HS-27A (cell line): ENCODE measurements around the gene MEIS1.

Source experiments
- DNase-seq: peaks from one replicate; pipeline ENCODE4 v3.0.0-alpha.2; 2012; ENCODE audit warnings: low read depth, missing footprints

Gene MEIS1

DNA sequence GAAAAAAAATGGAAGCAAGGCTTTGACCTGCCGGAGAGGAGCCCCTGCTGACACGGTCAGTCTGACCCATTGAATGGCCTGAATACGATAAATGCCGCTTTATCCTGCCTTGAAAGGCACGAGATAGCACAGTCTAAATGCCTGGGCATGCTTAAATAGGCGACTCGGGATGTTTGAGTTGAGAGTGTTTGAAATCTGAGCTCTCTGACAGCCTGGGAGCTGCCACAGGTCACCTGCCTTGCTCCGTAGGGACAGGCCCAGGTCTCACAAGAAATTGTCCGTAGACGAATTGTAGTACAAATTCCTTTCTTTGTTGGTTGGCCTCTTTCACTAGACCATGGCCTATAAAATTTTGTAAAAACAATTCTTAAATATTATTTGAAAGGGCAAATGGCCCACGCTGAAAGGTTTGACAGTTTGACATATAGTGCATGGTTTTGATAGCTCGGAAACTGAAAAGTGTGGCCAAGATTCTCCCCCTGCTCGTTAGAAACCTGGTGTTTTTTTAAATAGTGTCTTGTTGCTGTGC, 72.8 kb downstream of the MEIS1 start:
- DNase-seq: no peak

DNA sequence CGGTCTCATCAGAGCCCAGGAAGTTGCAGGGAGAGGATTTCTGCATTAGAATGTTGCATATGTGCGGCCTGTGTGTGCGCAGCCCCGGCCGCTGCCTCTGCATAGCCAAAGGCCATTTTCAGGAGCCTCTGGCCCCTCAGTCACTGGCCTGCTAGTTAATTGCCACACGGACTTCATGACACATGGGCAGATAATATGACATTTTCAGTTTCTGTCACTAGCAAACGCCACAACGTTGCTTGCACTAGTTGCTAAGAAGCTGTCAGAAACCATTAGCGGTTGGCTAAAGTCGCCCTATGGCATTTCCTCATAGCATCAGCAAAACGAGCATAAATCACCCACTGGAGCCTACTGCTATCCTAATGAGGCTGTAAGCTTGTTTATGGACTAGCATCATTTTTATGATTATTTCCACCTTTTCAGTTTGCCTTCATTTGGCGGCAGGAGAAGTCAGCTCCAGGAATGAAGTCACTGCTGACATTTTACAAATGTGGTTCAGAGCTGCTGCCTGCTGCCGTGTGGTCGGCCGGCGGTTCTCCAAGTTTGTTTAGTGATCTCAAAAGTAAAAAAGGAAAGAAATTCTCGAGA, 73.7 kb downstream of the MEIS1 start:
- DNase-seq: no peak

DNA sequence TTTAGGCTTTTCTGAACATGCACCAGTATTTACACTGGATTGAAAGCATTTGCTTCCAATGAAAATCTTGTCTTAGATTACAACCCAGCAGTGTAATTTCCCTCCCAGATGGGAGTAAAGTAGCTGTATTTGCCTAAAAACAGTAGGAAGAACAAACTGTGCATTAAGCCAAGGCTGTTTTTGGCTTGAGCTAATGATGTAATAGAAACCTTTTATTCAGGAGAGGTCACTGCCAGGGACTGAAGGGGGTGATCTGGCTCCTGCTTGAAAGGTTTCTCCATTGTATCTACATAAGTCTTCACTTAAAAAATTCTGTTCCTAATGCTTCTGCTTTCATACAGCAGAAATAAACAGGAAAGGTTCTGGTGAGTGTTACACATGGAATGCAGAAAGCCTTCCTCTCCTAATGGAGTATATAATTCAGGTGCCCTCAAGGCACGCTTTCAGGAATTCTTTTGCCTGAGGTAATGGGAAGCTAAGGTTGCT, 74.4 kb downstream of the MEIS1 start:
- no peak for DNase-seq

DNA sequence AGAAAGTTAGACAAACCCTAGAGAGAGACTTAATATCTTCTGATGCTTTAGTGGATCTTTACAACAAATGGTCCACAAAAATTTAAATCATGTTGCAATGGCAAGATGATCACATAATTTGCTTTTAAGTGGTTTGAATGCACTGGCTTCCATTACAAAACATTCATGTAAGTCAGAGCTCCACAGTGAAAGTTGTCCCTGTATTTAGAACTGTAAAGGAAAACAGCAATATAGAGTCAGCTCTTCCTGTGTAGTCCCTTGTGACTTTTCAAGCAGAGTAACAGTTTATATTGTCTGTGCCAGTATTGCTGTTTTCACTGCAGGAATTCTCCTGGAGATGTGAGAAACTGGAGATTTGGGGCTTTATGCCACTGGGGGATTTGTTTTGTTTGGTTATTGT, 77.7 kb downstream of the MEIS1 start:
- DNase-seq: no peak

DNA sequence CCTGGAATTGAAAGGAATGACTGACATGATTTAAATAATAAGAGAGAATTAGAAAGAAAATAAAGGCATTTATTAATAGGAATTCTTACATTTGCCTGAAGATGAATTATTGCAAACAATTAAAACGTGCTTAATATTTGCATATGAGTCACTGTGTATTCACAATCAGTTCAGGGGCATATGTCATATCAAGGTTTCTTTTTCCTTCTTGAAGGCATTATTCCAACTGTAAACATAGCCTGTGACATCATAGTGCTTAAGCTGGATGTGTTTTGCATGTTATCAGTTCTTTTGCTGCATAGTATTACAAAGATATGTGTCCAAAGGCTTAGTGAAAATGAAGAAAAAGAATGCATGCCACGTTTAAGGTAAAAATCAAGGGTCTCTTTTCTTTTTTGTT, 80.8 kb downstream of the MEIS1 start:
- DNase-seq: no peak

DNA sequence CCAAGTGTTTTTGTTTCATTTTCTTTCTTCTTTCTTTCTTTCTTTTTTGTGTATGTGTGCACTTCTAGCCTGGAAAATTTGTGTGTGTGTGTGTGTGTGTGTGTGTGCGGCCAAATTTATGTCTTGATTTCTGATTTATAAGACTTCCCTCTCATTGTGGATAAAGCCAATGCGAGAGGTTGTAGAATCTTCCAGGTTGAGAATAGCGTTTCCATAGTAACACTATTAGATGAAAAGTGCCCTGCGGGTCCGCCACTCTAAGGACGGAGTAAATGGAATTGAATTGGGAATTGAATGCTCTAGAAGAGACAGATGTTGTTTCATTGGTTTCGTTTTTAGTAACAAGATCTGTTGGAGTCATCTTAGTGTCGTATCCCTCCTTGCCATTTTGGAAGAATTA, 81.6 kb downstream of the MEIS1 start:
- DNase-seq: no peak

DNA sequence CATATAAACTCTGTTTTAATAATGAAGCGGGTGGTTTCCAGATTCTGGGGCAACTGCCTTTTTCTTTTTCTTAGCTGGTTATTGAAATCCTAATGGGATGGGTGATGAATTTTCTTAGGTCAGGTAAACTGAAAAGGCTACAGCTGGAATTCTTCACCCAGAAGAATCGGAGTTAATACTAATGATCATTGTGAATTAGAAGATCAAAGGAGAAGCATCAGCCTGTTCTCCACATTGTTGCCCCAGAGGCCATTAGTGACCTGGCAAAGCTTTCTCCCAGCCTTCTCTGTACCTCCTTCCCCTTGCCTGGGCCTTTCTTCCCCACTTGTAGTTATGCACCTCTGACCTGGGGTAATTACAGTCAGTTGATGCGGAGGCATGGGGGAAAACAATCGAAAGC, 82.8 kb downstream of the MEIS1 start:
- no peak for DNase-seq

DNA sequence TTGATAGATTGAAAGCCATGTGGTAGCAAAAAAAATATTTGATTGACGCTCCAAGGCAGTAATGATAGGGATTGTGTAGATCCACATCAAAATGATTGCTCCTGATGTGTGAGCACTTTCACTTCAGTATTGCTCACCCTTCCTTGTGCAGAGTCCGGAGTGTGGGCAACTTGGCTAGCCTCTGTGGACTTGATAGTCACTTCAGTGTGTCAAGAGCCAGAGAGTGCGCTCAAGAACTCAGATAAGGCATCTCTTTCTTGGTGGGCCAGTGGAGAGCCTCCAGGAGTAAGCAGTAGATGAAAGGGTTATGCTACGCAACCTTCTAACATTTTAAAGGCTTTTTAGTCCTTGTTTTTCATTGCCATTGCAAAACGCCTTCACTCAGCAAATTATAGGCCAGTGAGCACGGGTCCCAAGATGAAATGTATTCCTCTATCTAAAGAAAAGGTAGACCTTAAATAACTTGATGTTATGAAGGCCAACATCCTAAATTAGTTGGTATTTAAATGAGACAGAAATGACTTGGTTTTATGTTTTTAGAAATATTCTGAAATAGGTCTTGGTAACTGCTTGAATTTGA, 84.4 kb downstream of the MEIS1 start:
- DNase-seq: no peak

DNA sequence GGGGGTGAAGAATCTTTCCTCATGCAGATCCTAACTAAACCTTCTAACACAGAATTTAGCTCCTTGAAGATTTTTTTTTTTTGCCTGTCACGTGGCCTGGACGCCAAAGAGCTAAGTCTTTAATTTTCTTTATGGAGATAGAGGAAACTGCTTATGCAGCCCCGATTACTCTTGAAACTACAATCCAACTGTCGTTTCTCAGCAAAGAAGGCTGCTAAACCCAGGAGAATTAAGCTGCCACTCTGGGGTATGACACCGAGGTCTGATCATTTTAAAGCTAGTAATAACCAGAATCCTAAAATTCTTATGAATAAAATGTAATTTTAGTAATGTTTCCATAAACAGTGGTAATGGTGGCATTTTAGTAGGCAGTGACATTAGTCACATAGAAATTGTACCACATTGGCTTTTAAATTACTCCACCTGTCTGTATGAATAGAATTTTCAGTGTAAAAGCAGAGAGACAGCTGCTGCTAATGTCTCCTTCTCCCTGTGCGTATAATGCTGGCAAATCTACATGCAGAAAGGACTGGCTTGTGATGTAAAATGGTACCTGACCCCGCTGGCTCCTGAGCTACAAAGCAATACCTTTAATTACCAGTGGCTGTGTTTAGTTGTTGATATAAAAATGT, 86.5 kb downstream of the MEIS1 start:
- DNase-seq: no peak

DNA sequence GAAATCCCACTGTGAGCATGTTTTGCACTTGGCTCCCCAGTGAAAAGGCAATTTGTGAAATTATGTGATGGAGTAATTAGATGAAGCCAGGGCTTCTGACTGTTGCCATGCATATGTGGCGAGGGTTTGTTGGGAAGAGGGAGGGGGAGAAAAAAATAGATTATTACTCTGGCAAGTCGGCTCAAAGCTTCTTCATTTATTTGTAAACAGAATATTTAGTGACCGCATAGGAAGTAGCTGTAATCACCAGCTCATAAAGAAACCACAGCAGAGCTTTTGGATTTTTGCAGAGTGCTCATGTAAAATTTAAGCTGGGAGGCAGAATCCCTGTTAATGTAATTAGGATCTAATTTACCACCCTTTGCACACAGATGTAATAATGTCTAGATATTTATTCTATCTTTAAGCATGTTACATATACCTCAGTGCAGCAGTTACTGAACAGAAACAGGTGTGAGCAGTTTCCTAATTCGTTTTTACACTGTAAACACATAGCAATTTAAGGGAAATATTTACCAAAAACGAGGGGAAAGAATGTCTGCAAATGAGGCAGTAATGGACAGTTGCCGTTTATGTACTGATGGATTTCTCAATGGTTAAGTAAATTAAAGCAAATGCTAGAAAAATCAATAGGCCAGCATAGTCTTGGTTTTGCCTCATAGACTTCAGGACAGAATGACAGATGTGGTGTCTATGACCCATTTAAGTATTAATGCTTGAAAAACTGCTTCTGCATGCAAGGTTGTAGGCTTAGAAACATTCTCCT, 87.9 kb downstream of the MEIS1 start:
- DNase-seq: no peak

DNA sequence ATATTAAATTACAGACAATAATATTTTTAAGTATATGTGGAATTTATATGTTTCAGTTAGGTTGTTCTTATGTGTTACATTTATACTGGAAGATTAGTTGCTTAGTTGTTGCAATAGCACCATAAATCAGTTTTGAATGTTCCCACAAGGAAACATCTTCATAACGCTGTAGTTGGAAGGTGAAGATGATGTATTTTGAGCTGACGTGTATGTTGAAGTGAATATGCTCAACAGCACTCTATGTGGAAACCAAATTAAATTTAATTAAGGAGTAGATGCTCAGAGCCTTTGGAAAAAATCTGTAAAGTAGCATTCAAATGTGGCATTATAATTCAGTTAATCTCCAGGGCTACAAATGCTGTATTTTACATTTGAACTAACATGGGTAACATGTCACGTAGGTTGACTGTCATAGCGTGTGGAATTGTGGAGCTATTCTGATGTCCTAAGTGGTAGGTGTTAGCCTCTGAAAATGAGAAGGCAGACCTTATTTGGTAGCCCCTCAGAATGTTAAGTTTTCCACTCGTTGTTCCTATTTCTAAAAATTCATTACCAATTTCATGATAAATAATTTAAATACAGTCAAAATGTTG, 88.5 kb downstream of the MEIS1 start:
- no peak for DNase-seq

DNA sequence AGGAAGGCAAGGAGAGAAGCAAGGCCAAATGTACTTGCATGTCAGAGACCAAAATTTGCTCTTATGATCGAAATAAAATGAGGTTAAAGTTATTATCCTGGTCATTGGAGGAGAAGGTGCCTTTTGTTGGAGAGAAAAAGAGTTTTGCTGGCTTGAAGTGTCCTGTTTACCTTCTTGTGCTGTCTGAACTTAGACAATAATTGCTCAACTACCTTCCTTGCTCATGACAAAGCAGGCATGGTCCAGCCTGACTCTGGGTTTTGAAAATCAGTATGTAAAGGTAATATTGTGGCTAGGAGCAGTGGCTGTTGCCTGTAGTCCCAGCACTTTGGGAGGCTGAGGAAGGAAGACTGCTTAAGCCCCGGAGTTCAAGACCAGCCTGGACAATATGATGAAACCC, 89.1 kb downstream of the MEIS1 start:
- no peak for DNase-seq

DNA sequence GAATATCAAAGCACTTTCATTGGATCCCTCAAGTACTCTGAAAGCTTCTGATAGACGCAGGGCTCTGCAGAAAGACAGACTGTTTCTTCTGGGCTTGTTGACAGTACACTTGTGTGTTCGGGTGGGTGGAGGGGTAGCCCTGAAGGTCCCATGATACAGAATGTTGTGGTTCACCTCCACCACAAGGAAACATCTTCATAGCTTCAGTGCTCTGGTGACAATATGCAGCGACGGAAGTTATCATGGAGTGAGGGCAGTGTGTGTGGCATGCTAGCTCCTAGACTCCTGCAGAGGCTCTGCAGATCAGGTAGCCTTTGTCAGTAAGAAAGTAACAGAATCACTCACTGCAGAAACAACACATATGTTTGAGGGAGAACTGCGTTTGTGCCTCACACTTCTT, 90.7 kb downstream of the MEIS1 start:
- DNase-seq: no peak

DNA sequence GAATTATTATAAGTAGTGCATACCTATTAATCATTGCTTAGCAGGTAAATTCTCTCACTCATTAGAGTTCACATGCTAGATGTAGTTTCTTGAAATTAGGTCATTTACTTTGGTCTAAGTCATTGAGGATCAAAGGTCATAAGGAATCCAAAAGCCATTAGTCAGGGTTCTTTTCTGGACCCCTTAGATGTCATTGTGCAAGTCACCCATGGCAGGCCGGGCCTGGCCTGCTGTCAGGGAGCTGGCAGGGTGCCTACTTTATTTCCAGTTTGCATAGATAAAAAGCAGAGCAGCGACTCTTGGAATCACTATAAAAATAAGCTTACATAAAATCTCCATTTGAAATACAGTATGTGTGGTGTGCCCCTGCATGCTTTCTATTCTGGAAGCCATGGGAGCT, 91.3 kb downstream of the MEIS1 start:
- no peak for DNase-seq

DNA sequence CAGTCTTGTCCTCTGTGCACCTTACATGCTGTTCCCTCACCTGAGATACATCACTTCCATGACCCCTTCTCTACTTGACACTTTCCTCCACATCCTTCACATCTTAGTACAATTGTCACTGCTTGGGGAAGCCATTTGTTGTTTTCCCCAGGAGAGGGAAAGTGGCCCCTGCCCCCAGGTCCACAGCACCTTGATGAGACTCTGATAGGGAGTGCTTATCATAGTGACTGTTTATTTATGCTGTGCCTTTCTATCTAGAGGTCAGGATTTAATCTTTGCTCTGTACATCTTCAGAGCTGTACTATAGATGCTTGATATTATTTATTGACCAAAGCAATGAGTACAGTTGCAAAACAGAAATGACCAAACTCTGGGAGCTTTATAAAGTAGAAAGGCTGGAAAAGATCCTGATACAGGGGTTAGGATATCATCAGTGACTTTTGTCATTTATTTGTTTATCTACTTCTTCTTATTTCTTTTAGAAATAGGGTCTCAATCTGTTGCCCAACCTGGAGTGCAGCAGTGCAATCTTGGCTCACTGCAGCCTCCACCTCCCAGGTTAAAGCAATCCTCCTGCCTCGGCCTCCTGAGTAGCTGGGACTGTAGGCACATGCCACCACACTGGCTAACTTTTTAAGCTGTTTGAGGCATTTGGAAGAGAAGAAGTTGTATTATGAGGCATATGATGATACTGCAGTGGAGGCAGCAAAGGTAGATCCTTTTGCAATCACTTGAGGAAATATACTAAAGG, 94.2 kb downstream of the MEIS1 start:
- no peak for DNase-seq

DNA sequence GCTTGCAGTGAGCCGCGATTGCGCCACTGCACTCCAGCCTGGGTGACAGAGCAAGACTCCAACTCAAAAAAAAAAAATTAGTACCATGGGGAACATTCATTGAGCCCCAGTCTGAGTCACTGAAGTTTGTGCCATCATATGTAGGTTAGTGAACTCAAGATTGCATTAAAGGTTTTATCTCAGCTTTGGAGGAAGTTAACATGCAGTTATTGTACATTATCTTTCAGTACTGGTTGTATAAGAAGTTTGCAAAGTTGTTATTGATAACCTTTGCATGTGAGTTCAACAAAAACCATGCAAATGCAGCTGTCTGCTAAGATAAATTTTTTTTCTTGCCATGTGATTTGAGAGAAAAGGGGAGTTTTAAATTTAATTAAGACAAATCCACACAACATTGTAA, 95.7 kb downstream of the MEIS1 start:
- DNase-seq: no peak

DNA sequence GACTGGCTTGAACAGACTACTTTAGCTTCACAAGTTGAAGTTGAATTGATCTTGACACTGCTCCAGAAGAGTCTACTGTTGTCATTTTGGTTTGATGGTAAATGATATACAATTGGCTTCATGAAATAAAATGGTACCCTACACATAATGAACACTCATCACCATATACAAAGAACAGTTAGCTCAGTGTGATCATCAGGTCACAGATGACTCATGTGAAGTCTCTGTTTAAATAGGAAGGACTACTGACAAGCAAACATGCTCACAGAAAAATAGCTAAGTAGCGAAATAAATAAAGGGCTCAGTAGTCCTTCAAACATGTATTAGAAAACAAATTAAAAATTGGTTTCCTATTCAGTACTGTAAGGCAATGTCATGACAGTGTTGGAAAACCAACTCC, 96.2 kb downstream of the MEIS1 start:
- DNase-seq: no peak

DNA sequence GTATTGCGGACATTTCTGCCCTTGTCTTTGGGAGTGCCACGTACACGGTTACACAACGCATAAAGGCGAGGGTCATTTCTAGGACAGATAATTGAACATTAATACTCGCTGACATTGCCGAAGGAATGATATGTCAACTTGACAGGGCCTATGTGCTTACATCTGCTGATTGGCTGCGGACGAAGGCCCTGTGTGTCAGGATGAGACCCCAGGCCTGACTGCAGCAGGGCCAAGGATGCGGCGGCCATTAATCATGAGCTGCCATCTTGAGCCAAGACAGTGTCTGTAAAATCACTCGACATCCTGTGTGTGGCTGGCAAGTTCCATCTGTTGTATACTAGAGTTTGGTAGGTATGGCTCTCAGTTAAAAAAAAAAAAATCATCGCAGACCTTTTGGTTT, 96.6 kb downstream of the MEIS1 start:
- no peak for DNase-seq

DNA sequence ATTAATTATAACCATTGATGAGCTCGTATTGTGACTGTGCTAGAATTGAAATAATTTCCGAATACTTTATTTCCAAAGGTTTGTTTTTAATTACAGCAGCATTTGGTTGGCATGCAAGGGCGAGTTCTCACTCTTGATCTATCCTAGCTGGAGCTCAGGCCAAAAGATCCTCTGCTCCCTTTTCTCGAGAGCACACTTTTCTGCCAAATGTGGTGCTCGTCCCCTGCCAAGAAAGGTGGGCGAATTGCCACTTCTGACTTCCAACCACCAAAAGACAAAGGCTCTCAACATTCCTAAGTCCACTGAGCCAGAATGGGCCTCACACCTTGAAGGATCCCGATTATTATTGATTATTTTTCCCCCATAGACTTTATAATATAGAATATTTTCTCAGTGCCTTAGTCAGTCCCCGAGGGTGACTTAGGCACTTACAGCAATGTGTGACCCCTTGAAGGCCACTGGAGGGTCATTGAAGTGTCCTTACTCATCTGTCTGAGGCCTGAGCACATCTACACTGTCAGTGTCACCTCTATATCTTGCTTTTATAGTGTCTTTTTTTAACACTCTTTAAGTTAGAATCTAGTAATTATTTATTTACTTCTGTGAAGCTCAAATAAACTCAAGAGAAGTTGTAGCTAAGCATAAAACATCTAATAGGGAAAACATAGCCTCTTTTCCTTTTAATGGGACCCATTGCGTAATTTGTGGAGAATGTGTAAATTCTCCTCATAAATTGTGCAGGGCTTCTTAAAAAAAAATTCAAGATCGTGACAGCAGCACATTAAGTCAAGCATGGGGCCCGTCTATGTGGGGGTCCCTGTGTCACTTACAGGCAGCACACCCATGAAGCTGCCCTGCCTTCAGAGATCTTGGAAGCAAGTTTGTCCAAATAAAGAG, 98.3 kb downstream of the MEIS1 start:
- no peak for DNase-seq

DNA sequence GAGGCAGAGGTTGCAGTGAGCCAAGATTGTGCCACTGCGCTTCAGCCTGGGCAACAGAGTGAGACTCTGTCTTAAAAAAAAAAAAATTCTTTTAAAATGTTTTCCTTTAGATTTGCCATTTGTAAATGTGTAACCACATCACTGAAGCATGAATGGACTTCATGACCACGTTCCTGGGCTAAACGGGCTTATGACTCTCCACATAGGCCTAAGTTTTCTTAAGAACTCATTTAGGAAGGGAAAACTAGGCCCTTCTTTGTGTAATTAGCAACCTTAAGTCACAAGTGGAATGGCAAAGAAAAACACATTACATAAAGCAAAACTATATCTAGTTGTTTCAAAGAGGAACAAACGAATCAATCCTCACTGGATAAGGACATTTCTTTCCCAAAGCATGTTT, 99.5 kb downstream of the MEIS1 start:
- DNase-seq: no peak
